Activated naive CD4-positive, alpha-beta T cell treated with anti-CD3 and anti-CD28 coated beads, Interleukin-2, amount 50 U/mL, for 16 hours (primary cell): ENCODE results near the gene AKT1.
A peak's percentile ranks its signal among the peaks of the same experiment; 100 is the strongest.
"Not testable (repeated sequence)": the region's sequence is repeated elsewhere in the genome, so short reads cannot be mapped to it uniquely, and the experiment has no call there.

Experiments used
- DNase-seq: peaks from one replicate; pipeline ENCODE4 v3.0.0-alpha.2; 2020

AKT1 gene

DNA sequence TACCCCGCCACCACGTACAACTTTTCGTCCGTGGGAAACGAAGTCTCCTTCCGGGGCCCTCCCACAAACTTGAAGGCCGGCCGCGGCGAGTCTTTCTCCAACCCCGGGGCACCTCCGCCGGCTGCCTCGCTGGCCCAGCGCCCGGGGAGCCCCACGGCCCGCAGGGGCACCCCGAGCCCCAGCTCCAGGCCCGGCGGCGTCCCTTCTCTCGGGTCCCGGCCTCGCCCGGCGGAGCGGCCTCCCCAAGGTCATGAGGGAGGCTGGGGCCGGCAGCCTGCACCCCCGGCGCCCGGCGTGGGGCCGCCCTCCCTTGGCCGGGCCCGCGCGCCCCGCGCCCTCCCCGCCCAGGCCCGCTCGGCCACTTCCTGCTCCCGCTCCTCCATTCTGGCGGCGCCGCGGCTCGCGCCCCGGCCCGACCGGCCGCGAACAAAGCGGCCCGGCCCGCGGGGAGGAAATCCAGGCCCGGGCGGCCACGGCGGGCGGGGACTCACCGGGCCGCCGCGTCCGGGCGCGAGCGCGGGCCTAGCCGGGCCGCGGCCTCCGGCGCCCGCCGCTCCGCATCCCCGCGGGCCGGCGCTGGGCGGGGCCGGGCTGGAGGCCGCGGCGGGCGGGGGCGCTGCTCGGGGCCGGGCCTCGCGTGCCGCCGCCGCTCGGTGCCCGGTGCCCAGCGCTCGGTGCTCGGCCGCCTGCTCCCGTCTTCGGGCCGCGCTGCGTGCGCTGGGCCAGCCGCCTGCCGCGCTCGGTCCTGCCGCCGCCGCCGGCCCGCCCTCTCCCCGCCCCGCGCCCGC, at the start of gene AKT1:
AKT1 (minus strand) TSS at position 756 of the 788 bp plus-strand sequence. CDS start 3,105 bp downstream, outside the sequence.
- no peak for DNase-seq

DNA sequence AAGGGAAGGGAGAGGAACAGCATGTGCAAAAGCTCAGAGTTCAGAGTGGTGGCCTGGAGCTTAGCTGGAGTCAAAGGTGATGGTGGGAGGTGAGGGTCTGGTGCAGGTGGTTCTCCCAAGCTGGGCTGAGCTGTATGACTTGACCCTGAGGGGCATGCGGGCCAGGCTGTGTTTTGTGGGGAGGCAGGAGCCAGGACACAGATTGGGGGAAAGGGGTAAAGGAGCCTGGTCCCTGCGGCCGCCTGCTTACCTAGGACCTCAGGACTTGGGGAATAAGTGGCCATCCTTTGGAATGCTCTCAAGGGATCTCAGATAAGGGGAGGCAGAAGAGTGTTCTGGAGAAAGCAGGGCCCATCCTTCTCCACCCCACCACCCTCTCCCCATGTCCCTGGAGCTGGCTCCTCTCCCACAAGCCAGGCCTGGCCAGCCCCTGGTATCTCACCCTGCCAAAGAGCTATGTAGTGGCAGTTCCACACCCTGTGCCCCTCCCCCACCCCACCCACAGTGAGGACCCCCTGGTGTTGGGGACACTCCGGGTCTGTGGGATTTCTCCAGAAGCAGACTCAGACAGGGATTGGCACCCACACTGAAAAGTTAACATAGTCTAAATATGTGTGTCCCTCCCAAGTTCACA, 49.6 kb upstream of the AKT1 start:
- DNase-seq: no peak

DNA sequence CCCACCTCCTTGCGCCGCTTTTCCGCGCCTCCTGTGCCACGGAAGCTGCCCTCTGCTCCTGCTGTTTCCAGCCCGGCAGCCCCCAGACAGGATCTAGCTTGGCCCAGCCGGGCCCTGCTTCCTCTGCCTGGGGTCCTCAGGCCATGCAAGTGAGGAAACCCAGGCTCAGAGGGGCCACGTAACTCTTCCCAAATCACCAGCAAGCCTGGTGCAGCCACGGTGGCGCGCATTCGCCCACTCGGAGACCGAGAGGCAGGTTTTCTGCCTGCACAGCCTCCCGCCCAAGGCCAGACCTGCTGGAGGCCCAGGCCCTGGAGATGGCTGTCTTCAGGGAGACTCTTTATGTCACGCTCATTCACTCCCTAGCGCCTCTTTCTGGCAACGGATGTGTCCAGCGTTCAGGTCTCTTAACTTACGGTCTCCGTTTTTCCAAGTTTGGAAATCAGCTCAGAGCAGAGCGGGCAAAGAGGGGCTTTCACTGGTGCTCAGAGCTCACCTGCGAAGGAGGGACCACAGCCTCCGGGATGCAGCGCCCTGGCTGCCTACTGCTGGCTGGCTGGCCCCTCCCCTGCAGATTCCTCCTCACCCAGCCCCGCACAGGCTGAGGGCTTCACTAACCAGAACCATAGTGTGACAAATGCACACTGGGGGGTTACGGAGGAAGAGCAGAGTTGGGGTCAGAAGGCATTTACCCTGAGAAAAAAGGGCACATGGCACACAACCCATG, 48.9 kb upstream of the AKT1 start:
- DNase-seq: no peak

DNA sequence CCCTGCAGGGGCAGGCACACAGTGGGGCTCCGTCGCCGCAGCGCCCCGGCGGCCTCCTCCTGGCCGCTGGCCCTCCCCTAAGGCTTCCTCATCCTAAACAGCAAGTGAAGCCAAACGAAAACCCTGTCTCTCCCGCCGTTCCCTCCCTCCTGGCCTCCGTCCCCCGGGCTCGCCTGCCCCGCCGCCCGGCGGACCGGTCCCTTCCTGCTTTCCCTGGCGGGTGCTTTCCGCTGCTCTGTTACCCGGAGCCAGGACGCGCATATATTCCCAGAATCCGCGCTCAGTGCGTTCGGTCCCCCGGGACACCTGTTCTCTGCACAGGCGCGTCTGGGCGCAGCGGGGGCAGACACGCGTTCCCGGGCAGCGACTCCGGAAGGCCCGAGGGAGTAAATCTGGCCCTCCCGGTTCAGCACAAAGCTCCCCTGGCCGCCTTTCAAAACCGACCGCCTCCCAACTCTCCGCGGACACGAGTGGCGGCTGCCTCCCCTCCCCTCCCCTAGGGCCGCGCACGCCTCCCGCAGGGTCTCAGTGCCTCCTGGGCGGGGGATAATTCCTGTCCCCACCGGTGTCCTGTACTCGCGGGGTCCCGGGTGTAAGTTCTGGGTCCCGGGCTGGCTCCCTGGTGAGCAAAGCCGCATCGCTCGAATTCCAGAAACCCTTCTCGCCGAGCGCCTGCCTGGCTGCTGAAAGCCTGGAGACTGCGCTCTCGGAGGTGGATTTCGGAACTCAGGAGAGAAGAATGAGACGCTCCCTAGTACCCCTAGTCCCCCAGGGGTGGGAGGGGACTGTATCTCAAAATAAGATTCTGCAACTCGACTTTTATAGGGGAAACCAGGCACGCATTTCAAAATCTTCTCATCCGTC, 48.1 kb upstream of the AKT1 start:
- no peak for DNase-seq

DNA sequence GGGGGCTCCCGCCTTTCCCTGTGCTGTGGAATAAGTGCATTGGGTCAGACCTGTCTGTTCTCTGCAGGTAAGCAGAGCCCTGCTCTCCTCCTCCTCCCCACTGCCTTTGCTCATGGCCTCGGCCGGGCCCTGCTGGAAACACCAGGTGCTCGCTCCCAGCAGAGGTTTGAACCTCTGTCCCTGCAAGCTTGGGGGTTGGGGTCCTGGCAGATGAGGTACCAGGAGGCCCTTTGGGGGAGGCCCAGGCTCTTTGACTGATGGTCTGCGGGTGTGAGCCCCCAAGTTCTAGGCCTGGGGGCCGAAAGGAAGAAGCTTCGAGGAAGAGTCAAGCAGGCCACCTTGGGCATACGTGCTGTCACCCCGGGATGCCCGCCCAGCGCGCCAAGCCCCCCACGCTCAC, 47.5 kb upstream of the AKT1 start:
- no peak for DNase-seq

DNA sequence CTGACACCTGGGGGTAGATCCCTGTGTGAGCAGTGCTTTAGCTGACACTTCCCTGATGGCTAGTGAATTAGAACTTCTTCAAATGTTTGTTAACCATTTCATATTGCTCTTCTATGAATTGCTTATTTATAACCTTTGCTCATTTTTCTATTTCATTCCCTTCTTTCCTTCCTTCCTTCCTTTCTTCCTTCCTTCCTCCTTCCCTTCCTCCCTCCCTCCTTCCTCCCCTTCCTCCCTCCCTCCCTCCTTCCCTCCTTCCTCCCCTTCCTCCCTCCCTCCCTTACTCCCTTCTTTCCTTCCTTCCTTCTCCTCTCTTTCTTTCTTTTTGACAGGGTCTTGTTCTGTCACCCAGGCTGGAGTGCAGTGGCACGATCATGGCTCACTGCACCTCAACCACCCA, 46.2 kb upstream of the AKT1 start:
- DNase-seq: no peak

DNA sequence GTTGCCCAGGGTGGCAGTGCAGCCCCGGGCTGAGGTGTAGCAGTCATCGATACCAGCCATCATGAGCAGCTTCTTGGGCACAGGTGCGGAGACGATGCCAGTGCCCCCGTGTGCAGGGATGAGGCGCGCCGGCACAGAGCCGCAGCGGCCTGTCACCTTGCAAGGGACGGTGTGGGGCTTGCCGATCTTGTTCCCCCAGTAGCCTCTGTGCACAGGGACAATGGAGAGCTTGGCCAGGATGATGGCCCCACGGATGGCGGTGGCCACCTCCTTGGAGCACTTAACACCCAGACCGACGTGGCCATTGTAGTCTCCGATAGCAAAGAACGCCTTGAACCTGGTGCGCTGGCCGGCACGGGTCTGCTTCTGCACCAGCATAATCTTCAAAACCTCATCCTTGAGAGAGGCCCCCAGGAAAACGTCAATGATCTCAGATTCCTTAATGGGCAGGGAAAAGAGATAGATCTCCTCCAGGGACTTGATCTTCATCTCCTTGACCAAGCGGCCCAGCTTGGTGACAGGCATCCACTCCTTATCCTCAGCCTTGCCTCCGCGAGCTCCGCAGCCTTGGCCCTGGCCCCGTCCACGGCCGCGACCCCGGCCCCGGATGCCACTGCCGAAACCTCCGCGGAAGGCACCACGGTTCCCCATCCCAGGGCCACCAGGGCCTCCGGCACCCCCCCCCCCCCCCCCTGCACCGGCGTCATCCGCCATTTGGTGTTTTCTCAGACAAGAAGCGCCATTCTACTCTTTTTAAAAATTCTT, 40.8 kb upstream of the AKT1 start:
- not testable (repeated sequence) for DNase-seq

DNA sequence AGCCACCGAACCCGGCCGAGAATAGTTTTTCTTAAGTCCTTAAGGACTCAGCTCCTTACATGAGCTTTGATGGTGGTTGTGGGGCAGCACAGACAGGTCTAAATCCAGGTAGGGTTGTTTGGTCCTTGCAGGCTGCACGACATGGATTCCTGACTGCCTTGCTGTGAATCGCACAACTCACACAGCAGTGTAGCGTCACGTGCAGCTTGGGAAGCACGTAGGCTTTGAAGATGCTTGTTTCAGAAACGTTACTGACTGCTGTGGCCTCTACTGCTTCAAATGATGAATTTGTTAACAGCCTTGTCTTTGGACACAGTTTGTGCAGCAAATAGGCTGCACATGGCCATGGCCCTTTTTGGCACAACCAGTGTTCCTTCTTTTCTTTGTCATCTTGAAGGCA, 35.2 kb upstream of the AKT1 start:
- DNase-seq: no peak

DNA sequence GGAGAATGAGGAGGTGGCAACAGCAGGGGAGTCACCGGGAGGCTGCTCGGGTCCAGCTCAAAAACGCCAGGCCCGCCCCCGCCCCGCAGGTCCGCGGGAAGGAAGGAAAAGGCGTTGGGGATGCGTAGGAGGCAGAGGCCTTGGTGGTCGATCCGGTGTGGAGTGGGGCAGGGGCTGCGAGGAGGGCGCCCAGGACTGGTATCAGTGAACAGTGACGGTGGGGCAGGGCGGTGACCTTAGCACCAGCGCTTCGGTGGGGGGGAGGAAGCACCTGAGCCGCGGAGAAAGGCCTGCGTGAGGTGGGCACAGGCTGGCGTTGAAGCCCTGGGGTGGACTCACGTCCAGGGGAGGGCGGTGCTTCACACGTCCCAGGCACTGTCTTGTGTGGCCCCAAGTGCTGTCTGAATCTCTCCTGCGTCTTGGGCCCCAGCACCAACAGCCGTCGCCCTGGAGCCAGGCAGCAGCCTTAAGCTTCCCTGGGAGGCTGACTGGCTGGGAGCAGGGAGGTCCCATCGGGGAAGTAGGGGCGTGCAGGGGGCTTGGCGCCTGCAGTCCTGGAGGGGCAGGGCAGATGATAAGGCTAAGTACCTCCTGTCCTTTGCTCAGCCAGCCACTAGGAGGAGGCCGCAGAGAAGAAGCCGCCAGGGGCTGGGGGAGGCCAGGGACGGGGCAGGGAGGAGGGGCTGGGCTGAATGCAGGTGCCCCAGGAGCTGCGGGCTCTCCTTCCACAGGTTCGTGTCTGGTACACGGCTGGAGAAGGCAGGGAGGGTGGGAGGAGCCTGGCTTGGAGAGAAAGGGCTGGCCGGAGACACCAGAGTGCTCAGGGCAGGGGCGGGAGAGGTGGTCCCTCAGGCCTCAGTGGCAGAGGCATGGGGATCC, 31.9 kb upstream of the AKT1 start:
- DNase-seq: peak; percentile 69

DNA sequence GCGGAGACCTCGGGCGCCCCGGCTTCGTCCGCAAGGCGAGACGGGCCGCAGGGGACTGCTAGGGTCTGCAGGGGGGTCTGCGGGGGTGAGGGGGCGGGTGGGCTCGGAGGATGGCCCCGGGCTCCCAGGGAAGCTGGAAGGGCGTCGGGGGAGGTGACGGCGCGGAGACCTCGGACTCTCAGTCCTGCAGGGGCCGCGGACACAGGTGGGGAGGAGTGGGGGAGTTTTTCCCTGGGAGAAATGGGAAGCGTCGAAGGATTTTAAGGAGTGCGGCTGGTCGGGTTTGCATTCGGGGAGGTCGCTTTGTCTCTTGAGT, 31.3 kb upstream of the AKT1 start:
- DNase-seq: no peak

DNA sequence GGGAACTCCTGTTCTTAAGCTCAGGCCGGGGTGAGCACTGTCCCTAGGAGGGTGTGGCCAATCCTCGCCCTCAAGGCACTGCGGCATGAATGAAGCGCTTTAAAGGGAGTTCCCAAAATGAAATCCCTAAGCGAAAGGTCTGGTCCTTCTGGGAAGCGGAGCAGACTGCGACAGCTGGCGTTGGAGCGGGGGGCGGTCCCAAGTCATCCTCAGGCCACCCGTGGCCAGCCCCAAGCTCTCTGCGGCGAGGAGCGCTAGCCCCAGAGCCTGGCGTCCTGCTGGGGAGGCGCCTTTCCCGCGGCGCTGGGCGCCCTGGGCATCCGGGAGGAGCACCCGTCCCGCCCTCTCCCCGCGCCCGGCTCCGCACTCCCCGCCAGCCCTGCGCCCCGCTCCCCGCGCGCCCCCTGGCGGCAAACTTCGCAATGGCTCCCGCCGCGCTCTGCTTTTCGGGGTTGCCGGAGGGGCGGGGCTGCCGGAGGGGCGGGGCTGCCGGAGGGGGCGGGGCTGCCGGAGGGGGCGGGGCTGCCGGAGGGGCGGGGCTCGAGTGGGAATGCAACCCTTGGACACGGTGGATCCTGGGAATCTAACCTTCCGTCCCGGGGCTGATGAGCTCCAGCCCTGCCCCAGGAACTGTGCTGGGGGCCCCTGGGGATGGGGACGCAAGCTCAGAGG, 30.8 kb upstream of the AKT1 start:
- peak; percentile 94 for DNase-seq

DNA sequence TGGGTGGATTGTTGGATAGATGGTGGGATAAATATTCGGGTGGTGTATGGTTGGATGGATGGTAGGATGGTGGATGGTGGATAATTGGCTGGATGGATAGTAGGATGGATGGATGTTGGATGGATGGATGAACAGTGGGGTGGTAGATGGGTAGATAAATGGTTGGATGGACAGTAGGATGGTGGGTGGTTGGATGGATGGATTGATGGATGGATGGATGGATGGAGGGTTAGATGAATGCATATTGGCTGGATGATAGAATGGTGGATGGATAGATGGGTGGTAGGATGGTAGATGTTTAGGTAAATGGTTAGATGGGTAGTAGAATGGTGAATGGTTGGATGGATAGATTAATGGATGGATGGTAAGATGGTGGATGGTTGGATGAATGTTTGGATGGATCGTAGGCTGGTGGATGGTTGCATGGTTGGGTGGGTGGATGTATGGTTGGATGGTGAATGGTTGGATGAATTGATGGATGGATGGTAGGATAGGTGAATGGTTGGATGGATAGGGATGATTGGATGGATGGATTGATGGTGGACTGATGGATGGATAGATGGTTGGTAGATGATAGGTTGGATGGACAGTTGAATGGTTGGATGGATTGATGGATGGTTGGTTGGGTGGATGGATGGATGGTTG, 28.9 kb upstream of the AKT1 start:
- DNase-seq: no peak

DNA sequence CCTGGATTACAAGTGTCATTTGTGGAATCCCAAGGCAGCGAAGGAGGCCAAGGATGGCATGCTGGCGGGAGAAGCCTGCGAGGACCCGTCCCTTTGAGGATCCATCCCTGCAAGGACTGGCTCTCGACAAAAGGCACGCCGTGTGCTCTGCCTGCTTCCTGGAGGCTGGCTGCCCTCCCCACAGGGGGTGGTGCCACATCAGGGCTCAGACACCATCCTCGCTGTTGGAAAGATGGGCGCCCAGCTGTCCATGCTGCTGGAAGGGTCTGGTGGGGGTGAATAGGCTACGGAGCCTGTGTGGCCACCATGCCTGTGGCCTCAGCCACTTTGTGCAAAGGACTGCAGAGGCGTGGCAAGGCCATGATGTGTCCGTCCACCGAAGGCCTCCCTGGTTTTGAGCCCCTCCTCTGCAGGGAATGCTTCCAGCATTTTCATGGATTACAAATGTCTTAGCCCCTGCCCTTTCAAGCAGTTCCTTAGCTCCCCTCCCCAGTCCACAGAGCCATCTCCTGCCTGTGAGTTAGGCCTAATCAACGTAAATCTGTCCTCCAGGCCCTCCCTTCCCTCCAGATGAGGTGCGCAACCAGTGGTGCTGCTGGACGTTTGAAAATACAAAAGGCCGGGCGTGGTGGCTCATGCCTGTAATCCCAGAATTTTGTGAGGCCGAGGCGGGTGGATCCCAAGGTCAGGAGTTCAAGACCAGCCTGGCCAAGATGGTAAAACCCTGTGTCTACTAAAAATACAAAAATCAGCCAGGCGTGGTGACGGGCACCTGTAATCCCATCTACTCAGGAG, 27.5 kb upstream of the AKT1 start:
- DNase-seq: no peak

DNA sequence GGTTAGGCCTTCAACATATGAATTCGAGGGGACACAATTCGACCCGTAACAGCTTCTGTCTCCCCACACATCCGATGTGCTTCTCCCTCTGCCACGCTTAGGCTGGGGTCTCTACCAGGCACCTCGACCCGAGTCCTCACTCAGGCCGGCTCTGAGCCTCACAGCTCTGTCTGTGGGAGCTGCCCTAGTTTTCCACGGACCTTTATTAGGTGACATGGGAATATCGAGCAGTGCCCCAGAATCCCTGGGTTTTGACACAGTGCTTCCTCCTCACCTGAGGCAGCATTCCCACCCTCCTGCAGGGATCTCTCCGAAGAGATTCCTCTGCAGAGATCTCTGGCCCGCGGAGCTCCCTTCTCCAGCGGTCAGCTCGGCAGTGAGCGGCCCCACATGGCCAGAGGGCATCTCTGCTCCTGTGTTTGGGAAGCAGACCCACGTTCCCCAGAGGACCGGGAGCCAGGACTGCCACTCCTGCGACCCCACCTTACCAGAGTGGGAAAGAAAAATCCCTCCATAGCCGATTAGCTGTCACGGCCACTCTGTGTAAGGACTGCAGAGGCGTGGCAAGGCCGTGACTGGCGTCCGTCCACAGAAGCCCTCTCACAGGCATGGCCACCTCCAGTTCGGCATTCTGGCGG, 26.5 kb upstream of the AKT1 start:
- no peak for DNase-seq

DNA sequence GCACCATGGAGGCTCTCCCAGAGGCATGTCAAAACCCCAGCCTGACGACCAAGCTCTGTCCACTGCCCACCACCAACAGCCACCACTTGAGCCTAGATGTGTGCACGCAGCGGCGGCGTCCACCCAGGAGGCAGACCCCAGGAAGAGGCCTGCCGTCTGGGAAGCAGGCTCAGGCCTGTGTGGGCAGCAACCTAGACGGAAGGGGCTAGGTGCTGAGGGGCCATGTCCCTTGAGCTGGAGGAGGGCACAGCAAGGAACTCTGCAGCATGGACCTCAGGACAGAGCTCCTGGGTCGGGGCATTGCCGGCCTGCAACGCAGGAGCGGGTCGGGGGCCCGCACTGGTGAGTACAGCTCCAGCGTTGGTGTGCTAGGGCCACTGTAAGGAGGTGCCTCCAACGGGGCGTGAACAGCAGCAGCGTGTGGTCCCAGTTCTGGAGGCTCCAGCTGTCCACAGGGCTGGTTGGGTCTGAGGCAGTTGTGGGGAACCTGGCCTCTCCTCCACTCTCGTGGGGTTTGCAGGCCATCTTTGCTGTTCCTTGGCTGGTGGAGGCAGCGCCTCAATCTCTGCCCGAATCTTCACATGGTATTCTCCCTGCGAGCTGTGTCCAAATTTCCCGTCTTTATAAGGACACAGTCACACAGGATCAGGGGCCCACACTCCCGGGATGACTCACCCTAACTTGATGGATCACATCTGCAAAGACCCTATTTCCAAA, 25.8 kb upstream of the AKT1 start:
- DNase-seq: no peak

DNA sequence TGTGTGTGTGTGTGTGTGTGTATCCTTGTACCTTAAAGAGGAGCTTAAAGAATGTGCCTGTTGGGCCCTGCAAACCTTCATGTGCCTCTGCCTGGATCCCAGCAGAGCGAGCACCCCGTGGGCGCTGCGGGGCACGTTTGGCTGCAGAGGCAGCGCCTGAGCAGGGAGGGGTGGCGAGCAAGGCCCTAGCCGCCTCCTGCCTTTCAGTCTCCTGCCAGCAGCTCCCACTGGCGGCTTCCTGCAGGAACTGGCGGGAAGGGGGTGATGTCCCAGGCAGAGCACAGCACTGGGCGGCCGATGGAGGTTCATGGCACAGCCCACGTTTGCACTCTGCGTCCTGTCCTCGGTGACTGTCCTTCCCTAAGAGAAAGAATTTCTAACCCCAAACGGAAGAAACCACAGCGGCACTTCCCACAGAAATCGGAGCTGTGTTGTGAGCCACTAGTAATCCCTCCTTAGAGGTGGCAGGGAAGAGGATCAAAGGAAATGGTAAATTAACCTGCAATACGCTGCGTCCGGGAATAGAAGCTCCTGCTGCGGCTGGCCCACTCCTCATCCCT, 25.2 kb upstream of the AKT1 start:
- DNase-seq: no peak

DNA sequence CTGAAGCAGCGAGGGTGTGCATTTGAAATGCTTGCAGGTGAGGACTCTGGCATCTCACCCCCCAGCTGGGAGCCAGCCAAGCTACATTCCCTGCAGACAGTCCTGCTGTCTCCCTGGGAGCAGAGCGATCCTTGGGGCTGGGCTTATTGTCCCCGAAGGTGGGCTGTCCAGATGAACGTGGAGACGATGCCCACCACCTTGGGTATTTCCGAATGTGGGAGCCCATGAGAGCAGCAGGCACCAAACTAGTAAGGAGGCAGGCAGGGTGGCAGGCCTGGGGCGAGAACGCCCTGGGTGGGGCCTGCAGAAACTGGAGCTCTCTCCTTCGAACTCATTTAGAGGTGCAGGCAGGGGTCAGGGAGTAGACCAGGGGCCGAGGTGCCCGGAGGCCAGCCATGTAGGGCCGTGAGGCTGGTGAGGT, 23.8 kb upstream of the AKT1 start:
- no peak for DNase-seq

DNA sequence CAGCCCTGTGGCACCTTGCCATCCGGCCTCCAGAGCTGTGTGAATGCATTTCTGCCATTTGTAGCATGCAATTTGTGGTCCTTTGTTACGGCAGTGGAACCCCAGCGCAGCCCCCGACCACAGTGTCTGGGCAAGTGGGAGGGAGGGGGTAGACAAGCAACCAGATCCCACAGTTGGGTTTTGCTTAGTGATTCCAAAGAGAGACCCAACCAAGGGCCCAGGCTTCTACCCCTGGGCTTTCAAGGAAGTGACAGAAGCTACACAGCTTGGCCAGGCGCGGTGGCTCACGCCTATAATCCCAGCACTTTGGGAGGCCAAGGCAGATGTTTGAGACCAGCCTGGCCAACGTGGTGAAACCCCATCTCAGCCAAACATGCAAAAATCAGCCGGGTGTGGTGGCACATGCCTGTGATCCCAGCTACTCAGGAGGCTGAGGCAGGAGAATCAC, 23.2 kb upstream of the AKT1 start:
- no peak for DNase-seq
